Liver (tissue), 9 donors: ENCODE results near the gene ZNF14. TPM values are rescaled to one million over a fixed set of nuclear protein-coding genes. Genes with fewer than 3 reads are reported as not detected.

Source experiments
- DNase-seq: peaks from one replicate; pipeline ENCODE4 v3.0.0-alpha.2; 2017; ENCODE audit warnings: low spot score
- H3K27ac ChIP-seq, 2 donors: one replicate each; pipeline ENCODE4 v1.7.0; 2013; ENCODE audit warnings: inconsistent platforms in 2 of 2, low read length in 2 of 2, control low read depth in 1 of 2, low read depth in 1 of 2, mild to moderate bottlenecking in 1 of 2
- H3K27me3 ChIP-seq, 4 donors: one replicate each; pipeline versions ENCODE4 v1.6.1 to v1.7.0; 2013; ENCODE audit warnings: low read length in 3 of 4, inconsistent platforms in 1 of 4, mild to moderate bottlenecking in 1 of 4, moderate library complexity in 1 of 4; ENCODE audit not compliant: control insufficient read depth in 4 of 4, insufficient read depth in 4 of 4
- H3K36me3 ChIP-seq, 4 donors: one replicate each; pipeline versions ENCODE4 v1.6.1 to v1.7.0; 2013; ENCODE audit warnings: low read length in 3 of 4, mild to moderate bottlenecking in 3 of 4, low read depth in 1 of 4, moderate library complexity in 1 of 4; ENCODE audit not compliant: control insufficient read depth in 4 of 4, insufficient read depth in 3 of 4
- H3K4me1 ChIP-seq, 4 donors: one replicate each; pipeline versions ENCODE4 v1.6.1 to v1.7.0; 2013; ENCODE audit warnings: low read length in 3 of 4, mild to moderate bottlenecking in 3 of 4, moderate library complexity in 1 of 4; ENCODE audit not compliant: control insufficient read depth in 4 of 4, insufficient read depth in 4 of 4
- H3K4me3 ChIP-seq, 3 donors: one replicate each; pipeline versions ENCODE4 v1.6.1 to v1.7.0; 2013; ENCODE audit warnings: low read length in 3 of 3, control low read depth in 1 of 3, low read depth in 1 of 3, mild to moderate bottlenecking in 1 of 3
- H3K9ac ChIP-seq, 2 donors: one replicate each; pipeline ENCODE4 v1.7.0; 2013; ENCODE audit warnings: low read length in 2 of 2, mild to moderate bottlenecking in 2 of 2, moderate library complexity in 2 of 2, control low read depth in 1 of 2, low read depth in 1 of 2
- H3K9me3 ChIP-seq, 4 donors: one replicate each; pipeline versions ENCODE4 v1.6.1 to v1.7.0; 2013; ENCODE audit warnings: low read length in 3 of 4; ENCODE audit not compliant: control insufficient read depth in 4 of 4
- ATF3 ChIP-seq: IDR thresholded peaks from 2 replicates; pipeline ENCODE4 v1.6.1; 2016; ENCODE audit warnings: antibody characterized with exemption
- FOXA1 ChIP-seq: IDR thresholded peaks from 2 replicates; pipeline ENCODE4 v1.6.1; 2016; ENCODE audit warnings: antibody characterized with exemption
- FOXA2 ChIP-seq: IDR thresholded peaks from 2 replicates; pipeline ENCODE4 v1.6.1; 2016; ENCODE audit warnings: antibody characterized with exemption
- HNF4A ChIP-seq, 2 donors: conservative IDR thresholded peaks; 2 replicates each; pipeline ENCODE4 v1.6.1; 2016; ENCODE audit warnings: antibody characterized with exemption in 2 of 2, mild to moderate bottlenecking in 2 of 2
- HNF4G ChIP-seq: IDR thresholded peaks from 2 replicates; pipeline ENCODE4 v1.6.1; 2016; ENCODE audit warnings: antibody characterized with exemption
- JUND ChIP-seq, 2 donors: IDR thresholded peaks; 2 replicates each; pipeline ENCODE4 v1.6.1; 2016; ENCODE audit warnings: antibody characterized with exemption in 2 of 2
- MAX ChIP-seq: IDR thresholded peaks from 2 replicates; pipeline ENCODE4 v1.6.1; 2016; ENCODE audit warnings: antibody characterized with exemption
- NR2F2 ChIP-seq: IDR thresholded peaks from 2 replicates; pipeline ENCODE4 v1.6.1; 2016; ENCODE audit warnings: antibody characterized with exemption
- REST ChIP-seq: IDR thresholded peaks from 2 replicates; pipeline ENCODE4 v1.6.1; 2016; ENCODE audit warnings: antibody characterized with exemption, mild to moderate bottlenecking
- ZBTB33 ChIP-seq: IDR thresholded peaks from 2 replicates; pipeline ENCODE4 v1.6.1; 2016; ENCODE audit warnings: antibody characterized with exemption
- WGBS: extraction: QIAGEN DNeasy Blood & Tissue Kit; methylation state at CpG from one replicate; pipeline ENCODE4 v1.1.7; 2013; 5-methylcytosine and 5-hydroxymethylcytosine counted together
- polyA plus RNA-seq, 2 donors: library from polyadenylated mRNA; stranded (reverse) in 1 of 2; unstranded in 1 of 2; fragments of 200-250 nt in 1 of 2; fragments of >200 nt in 1 of 2; fragmentation: Nextera tagmentation in 1 of 2; extraction: Ambion mirVana in 1 of 2; gene quantifications; one replicate each; pipeline versions ENCODE4 v1.2.1 to v1.2.3, GENCODE V29; 2013 to 2015
- total RNA-seq, 2 donors: library from RNA; depleted of rRNA; stranded (reverse); fragments of >200 nt; gene quantifications; one replicate each; pipeline ENCODE4 v1.2.3, GENCODE V29; 2014
- donor health status: healthy.
- donor health status: healthy.
- donor health status: healthy.
- donor health status: healthy.
- donor health status: healthy.

The ZNF14 gene
- total and polyA plus RNA-seq, 4 donors, result 0.28 to 2.6 (median 0.90) TPM

GRCh38 chr19:19738564-19738963, 5.7 kb upstream of the ZNF14 start:
- TF ChIP-seq MAX (no peak), ATF3 (no peak), HNF4A (conservative IDR thresholded peaks at IDR 0.05) (no peak), JUND (IDR thresholded peaks at IDR 0.05) (no peak), FOXA2 (no peak), FOXA1 (no peak), NR2F2 (no peak)

GRCh38 chr19:19737559-19738332, 4.8 kb upstream of the ZNF14 start:
- TF ChIP-seq JUND (IDR thresholded peaks at IDR 0.05), result no peak
- TF ChIP-seq ATF3, result no peak
- TF ChIP-seq HNF4G, result no peak
- no peak for TF ChIP-seq REST
- TF ChIP-seq FOXA2, result no peak
- TF ChIP-seq HNF4A (conservative IDR thresholded peaks at IDR 0.05), result no peak
- TF ChIP-seq ZBTB33, result no peak
- DNase-seq, result no peak
- Histone ChIP-seq H3K36me3 (no peaks in the 10 kb centered on the region), H3K4me3 (no peak overlapping the region), H3K27ac (no peak overlapping the region), H3K9me3 (peaks cover 6 to 31% (median 11%) of the 10 kb centered on the region in 4 donors), H3K27me3 (no peaks in the 10 kb centered on the region), H3K4me1 (peaks cover 0 to 4% (median 0%) of the 10 kb centered on the region in 4 donors), H3K9ac (no peak overlapping the region)
- WGBS, result 81% methylated on average over 8 of the region's 8 CpGs

More at GRCh38 chr19:19738564-19738963, 5.7 kb upstream of the ZNF14 start:
- Histone ChIP-seq H3K36me3 (no peaks in the 10 kb centered on the region), H3K4me1 (no peaks in the 10 kb centered on the region), H3K9ac (no peak overlapping the region), H3K27ac (no peak overlapping the region), H3K27me3 (no peaks in the 10 kb centered on the region), H3K9me3 (peaks cover 0 to 33% (median 11%) of the 10 kb centered on the region in 4 donors), H3K4me3 (no peak overlapping the region)
- no peak for DNase-seq
- 74% methylated on average over 1 of the region's 1 CpG for WGBS
